Measurements from ENCODE around the gene BOLA1. TPM values are rescaled to one million over a fixed set of nuclear protein-coding genes. Genes with fewer than 3 reads are reported as not detected.

BOLA1 gene
- total and polyA plus RNA-seq, 2 experiments from 2014 or later, result 18.4 to 26.2 TPM

- TF ChIP-seq ZNF331 (CRISPR knock-in tag; IDR thresholded peaks at IDR 0.05; ENCODE audit: low read depth) (no peak), JUNB (IDR thresholded peaks at IDR 0.05; ENCODE audit: unreplicated experiment) (no peak), STAT1 (IDR thresholded peaks at IDR 0.05; ENCODE audit: unreplicated experiment) (no peak), POLR2AphosphoS5 (IDR thresholded peaks at IDR 0.05; ENCODE audit: low read depth) (no peak), CTCF (conservative IDR thresholded peaks at IDR 0.05; ENCODE audit: low read depth in 2 of 2) (no peak), EZH2 (IDR thresholded peaks at IDR 0.05; ENCODE audit: low read depth, unreplicated experiment) (no peak)
- TF ChIP-seq, protein P1, sequence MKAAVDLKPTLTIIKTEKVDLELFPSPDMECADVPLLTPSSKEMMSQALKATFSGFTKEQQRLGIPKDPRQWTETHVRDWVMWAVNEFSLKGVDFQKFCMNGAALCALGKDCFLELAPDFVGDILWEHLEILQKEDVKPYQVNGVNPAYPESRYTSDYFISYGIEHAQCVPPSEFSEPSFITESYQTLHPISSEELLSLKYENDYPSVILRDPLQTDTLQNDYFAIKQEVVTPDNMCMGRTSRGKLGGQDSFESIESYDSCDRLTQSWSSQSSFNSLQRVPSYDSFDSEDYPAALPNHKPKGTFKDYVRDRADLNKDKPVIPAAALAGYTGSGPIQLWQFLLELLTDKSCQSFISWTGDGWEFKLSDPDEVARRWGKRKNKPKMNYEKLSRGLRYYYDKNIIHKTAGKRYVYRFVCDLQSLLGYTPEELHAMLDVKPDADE (IDR thresholded peaks at IDR 0.05), result no peak
- TF ChIP-seq, protein P2, sequence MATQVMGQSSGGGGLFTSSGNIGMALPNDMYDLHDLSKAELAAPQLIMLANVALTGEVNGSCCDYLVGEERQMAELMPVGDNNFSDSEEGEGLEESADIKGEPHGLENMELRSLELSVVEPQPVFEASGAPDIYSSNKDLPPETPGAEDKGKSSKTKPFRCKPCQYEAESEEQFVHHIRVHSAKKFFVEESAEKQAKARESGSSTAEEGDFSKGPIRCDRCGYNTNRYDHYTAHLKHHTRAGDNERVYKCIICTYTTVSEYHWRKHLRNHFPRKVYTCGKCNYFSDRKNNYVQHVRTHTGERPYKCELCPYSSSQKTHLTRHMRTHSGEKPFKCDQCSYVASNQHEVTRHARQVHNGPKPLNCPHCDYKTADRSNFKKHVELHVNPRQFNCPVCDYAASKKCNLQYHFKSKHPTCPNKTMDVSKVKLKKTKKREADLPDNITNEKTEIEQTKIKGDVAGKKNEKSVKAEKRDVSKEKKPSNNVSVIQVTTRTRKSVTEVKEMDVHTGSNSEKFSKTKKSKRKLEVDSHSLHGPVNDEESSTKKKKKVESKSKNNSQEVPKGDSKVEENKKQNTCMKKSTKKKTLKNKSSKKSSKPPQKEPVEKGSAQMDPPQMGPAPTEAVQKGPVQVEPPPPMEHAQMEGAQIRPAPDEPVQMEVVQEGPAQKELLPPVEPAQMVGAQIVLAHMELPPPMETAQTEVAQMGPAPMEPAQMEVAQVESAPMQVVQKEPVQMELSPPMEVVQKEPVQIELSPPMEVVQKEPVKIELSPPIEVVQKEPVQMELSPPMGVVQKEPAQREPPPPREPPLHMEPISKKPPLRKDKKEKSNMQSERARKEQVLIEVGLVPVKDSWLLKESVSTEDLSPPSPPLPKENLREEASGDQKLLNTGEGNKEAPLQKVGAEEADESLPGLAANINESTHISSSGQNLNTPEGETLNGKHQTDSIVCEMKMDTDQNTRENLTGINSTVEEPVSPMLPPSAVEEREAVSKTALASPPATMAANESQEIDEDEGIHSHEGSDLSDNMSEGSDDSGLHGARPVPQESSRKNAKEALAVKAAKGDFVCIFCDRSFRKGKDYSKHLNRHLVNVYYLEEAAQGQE (IDR thresholded peaks at IDR 0.05; ENCODE audit: unreplicated experiment), result no peak
Measured at GRCh38 chr1:149925345-149925744, 26.0 kb downstream of the BOLA1 start (continued).

DNA sequence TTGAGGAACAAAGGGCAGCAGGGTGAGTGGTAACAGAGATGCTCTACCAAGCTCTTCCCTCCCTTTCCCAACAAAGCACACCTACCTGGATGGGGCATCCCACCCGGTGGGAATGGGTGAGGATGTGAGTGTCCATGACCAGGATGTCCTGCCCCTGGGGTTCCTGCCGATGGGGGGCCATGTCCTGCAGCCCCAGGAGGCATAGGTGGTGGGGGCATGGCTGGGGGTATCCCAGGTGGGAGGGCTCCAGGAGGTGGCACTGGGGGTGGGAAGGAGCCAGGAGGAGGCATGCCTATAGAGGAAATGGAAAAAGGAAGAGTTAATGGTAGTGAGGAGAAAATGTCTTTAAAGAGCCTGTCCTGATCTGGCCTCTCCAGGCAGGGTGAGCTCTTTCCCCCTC is 26.4 kb downstream of the BOLA1 start:
- Histone ChIP-seq H3K79me2 (replicated peaks; ENCODE audit: insufficient read depth) (peaks cover 32% of the 10 kb centered on the region), H3K27ac (ENCODE audit: low read depth) (no peak overlapping the region), H3K4me2 (no peak overlapping the region), H3K27me3 (ENCODE audit: insufficient read depth) (no peaks in the 10 kb centered on the region), H3K4me3 (peak overlapping the region; percentile 75; the same call in 1 of the 2 replicates), H3F3A (replicated peaks; ENCODE audit: low read depth) (peaks cover 21% of the 10 kb centered on the region), H2AFZ (no peak overlapping the region), H3K4me1 (ENCODE audit: insufficient read depth) (peaks cover 20% of the 10 kb centered on the region), H3K9me2 (ENCODE audit: insufficient read depth) (no peaks in the 10 kb centered on the region), H3K36me3 (ENCODE audit: insufficient read depth) (peaks cover 40% of the 10 kb centered on the region), H4K20me1 (replicated peaks; ENCODE audit: insufficient read depth) (peaks cover 12% of the 10 kb centered on the region)
- ATAC-seq, result no peak
- no peak overlapping the region for H3K27ac Mint-ChIP-seq
- TF ChIP-seq POLR2AphosphoS5 (IDR thresholded peaks at IDR 0.05; ENCODE audit: low read depth), result no peak
- TF ChIP-seq CREB1 (CRISPR knock-in tag; IDR thresholded peaks at IDR 0.05; ENCODE audit: low read depth), result no peak
- TF ChIP-seq, protein P1 (IDR thresholded peaks at IDR 0.05), result no peak
- TF ChIP-seq NANOG (IDR thresholded peaks at IDR 0.05; ENCODE audit: borderline replicate concordance), result no peak
- TF ChIP-seq EZH2phosphoT487 (IDR thresholded peaks at IDR 0.05; ENCODE audit: unreplicated experiment), result no peak
- TF ChIP-seq, protein P2 (IDR thresholded peaks at IDR 0.05; ENCODE audit: unreplicated experiment), result no peak
- no peak for TF ChIP-seq EZH2 (IDR thresholded peaks at IDR 0.05; ENCODE audit: low read depth, unreplicated experiment)
- H3K4me3 Mint-ChIP-seq, result peak overlapping the region; percentile 98
- H3K27me3 Mint-ChIP-seq (ENCODE audit: insufficient read depth, low read depth, poor library complexity), result peaks cover 7% of the 10 kb centered on the region
- H3K9me3 Mint-ChIP-seq, result no peaks in the 10 kb centered on the region
- no peak for DNase-seq (ENCODE audit: low spot score)
- H3K36me3 Mint-ChIP-seq (ENCODE audit: low read depth), result peaks cover 53% of the 10 kb centered on the region
- peaks cover 16% of the 10 kb centered on the region for H3K4me1 Mint-ChIP-seq
